GM18499 (cell line): Measurements from ENCODE around the gene PDXK.

Experiments
- ATAC-seq: cut with Tn5 transposase; IDR thresholded peaks from one replicate; pipeline ENCODE4 v1.9.1; 2021; ENCODE audit warnings: moderate number of reproducible peaks; ENCODE audit not compliant: insufficient read depth, unreplicated experiment

The PDXK gene

GRCh38 chr21:43721206-43721605, 2.3 kb downstream of the PDXK start:
- no peak for ATAC-seq

DNA sequence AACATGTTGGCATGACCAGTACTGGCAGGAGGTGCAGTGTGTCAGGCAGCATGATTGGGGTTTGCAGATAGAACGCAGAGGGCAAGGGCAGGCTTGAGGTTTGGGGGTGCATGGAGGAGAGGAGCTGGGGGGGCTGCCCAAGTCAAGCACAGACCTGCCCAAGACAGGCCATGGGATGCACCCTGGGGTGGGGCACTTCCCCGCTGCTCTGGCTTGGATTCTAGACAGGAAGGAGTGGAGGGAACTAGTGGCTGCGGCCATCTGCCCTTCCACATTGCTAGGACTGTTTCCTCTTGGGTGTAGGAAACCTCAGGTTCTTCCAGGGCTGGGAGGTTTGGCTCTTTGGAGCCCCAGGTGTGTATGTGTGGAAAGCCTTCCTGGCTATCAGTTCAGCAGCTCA, 3.0 kb downstream of the PDXK start:
- no peak for ATAC-seq

GRCh38 chr21:43723648-43724047, 4.7 kb downstream of the PDXK start:
- ATAC-seq, result no peak

DNA sequence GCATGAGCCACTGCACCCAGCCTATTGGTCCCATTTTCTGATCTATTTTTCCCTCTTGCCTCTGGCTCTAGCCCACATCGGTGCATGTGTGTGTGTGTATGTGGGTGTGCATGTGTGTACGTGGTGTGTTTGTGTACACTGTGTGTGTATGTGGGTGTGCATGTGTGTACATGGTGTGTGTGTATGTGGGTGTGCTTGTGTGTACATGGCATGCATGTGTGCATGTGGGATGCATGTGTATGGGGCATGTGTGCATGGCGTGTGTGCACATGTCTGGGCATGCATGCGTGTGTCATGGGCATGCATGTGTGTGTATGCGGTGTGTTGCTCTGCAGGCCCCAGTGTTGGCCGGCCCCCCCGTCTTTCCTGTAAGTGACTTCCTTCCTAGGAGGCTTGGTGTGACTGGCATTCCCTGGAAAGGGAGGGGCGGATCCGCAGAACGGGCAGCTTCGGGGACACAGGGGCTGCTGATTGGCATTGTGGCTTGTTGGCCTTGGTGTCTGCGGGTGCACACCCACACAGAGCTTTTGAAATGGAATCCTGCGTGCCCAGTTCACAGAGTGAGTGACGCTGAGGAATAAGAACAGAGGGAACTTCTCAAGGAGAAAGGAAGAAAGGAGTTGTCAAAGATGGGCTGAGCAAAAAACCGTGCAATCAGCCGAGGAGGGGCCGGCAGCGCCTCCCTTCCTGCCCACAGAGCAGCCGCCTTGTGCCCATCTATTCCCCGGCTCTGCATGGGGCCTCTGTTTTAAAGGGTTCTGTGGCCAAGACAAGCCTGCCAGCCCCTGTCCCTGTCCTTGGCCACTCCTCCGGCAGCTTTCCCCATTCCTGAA, 8.0 kb downstream of the PDXK start:
- no peak for ATAC-seq

GRCh38 chr21:43727519-43728153, 8.7 kb downstream of the PDXK start:
- no peak for ATAC-seq

DNA sequence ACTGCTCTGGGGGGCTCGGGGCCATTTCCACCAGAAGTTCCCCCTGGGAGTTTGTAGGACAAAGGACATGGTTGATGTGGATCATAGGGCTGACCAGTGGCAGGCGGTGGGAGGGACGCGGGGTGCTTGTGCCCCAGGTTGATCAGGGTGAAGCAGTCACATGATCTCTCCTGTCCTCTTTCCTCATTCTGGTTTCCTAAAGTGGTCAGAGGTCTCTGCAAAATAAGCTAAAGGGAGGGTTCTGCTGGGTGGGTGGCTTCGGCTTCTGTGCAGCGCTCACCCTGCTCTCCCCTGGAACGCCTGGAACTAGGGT, 9.2 kb downstream of the PDXK start:
- no peak for ATAC-seq

DNA sequence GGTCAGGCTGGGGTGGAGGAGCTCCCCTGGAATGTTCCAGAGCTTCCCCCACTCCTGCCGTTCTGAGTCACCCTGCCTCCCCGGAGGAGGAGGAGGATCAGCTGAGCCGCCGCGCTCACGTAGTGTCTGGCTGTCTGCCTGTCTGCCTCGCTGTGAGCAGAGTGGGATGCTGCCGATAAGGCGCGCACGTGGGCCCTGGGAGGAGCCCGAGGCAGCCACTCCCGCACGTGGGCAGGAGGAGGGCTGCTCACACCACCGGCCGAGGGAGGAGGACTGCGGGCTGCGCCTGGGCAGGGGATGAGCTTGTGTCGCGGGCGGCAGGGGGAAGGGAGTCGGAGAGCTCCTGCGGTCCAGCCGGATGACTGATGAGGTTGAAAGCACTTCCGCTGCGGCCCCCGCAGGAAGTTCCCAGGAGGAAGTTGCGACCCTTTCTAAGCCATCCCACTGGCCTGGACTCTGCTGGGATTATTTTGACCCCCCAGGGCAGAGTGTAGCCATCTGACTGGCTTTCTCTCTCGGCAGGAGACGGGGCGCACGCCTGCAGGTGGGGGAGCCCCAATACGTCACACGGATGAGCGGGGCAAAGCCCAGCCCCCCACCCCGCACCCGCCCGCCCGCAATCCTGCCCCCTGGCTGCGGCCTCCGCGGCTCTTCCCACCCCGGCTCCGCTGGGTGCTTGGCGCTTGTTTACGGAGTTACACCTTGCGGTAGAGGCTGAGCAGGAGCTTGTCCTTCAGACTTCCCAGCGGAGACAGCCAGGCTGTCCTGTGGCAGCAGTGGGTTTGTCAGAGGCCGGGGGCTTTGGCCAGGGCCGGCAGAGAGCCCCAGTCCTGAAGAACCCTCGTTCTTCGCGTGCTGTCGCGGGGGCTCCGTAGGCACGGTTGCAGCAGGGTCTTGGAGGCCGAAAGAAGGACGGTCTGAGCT, 9.8 kb downstream of the PDXK start:
- ATAC-seq, result peak; percentile 41

DNA sequence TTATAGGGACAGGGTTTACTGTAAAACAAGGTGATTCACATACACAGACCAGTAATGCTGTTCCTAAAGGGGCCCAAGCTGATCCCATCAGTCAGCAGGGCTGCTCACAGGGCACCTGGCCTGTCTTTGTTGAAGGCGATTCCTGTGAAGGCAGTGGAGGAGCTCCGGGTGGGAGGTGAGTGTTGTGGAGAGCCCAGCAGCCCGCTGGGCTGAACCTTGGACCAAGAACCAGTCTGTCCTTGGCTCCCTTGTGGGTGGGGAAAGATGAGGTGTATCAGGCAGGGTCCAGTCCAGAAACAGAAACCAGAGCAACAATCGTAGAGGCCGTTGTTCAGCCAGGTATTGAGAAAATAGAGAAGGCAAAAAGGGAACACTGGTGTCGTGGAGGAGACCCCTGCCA, 12.5 kb downstream of the PDXK start:
- no peak for ATAC-seq

- ATAC-seq, result no peak
Observed at GRCh38 chr21:43731891-43732711, 13.2 kb downstream of the PDXK start.

- no peak for ATAC-seq
Observed at GRCh38 chr21:43733060-43733459, 14.1 kb downstream of the PDXK start.

DNA sequence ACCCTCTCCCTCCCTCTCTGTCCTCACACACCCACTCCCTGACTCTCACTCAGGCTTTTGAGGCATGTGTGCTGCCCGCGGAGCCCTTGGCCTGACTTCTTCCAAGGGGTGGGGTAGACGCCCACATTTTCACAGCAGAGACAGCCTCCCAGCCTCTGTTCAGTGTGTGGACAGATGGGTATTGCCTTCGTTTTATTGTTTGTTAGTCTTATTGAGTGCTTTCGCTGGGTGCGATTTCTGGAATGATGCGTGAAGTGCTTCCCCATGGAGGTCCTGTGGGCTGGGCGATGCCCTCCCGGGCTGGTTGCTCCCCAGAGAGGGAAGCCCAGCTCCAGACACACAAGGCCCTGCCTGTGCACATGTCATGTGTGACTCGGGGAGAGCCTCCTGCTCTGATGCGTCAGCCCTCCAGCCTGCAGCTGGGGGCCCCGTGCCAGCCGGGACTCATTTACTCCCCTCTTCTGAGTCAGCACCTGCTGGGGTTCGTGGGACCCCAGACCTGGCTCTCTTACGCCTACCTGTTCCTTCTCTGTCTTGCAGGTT, 14.7 kb downstream of the PDXK start:
- ATAC-seq, result no peak

- ATAC-seq, result no peak
Observed at GRCh38 chr21:43734131-43734927, 15.4 kb downstream of the PDXK start.

GRCh38 chr21:43734928-43735229, 15.9 kb downstream of the PDXK start:
- no peak for ATAC-seq

DNA sequence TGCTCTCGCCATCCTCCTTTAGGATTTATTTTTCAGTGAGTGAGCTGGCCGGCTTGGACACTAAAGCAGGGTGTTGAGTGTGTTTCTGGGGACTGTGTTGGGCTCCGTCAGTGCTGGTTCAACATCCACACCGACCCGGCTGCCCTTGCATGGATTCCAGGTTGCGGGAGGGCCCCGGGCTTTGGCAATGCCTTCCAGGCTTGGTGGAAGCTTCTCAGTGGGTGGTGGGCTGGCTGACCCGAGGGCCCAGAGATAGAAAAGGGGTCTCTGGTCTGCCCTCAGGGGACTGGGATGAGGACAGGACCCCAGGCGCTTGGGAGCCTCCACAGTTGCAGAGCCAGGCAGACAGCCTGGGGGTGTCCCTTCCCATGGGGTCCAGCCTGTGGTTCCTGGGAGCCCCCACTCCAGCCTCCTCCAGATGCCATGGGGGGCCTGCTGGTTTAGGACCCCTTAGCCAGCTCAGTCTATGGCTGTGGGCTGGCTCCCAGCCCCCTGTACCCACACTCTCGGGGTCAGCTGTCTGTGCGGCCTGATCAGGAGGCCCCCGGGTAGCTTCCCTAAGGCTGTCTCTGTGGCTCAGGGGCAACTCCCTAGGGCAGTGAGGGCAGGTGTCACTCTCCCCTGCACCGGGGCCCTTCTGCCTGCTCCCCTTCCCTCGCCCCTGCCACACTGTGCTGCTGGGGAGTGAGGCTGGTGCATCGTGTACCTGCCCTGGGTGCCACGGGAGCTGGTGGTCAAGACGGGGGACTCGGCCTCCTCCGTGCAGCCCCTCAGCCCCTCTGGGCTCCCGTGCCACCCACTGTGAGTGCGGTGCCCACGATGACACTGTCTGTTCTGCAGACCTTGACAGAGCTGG, 16.5 kb downstream of the PDXK start:
- ATAC-seq, result no peak

- no peak for ATAC-seq
Observed at GRCh38 chr21:43736224-43736883, 17.4 kb downstream of the PDXK start.

DNA sequence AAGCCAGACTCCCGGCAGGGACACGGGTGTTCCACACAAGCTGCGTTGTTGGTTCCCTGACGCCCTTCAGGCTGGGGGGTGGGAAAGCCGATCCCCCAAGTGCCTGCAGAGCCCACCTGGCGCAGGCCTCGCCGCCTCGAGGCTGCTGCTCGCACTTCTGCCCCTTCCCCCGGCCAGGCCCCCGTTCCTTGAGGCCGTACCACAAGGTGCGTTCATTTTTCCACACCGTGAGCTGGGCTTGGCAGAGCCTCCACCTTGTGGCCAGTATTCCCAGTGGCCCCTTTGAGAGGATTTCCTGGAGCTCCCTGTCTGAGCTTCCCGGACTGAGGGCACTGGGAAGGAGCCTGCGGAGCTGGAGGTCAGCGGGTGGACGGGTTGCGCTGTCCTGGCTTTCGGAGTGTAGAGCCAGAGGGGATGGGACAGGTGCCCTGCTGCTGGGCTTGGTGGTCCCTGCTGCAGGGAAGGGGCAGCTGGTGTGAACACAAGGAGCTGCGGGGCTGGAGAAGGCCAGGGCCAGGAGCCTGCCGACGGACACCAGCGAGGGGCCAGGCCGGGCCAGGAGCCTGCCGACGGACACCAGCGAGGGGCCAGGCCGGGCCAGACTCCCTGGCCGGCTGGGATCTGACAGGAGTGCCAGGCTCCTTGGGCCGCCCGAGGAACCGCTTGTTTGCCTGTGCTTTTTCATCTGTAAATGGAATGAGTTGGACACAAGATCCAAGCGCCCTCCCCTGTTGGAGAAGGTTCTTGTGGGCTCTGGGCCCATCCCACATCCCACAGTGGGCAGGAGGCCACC, 18.4 kb downstream of the PDXK start:
- no peak for ATAC-seq
